ENCODE measurements around the gene TJP1.

The TJP1 gene
- total RNA-seq = 0 reads per million in 3 experiments

DNA sequence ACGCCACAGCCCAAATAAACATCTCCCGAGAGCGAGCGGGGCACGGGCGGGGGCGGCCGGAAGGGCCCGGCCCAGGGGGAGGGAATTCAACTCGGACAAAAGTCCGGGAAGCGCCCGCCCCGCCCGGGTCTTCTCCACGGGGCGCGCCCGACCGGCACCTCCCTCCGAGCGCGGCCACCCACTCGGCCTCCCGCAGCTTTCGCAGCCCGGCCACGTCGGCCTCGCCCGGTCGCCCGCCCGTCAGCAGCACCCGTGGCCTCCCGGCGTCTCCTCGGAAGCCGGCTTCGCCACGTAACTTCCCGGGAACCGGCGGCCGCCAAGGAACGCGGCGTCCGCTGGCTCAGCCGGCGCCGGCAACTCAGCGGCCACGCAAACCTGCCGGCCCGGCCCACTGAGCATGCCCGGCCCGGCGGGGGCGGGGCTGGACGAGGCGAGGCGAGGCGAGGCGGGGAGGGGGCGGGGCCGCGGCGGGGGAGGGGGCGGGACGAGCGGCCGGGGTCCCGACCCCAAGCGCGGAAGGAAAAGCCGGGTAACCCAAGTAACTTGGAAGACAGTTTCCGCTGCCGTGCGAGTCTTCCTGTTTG, at the start of gene TJP1:
TJP1 (minus strand) TSS at position 369 of the 584 bp plus-strand sequence. CDS start 440 bp downstream, outside the sequence.
- no peak for DNase-seq

DNA sequence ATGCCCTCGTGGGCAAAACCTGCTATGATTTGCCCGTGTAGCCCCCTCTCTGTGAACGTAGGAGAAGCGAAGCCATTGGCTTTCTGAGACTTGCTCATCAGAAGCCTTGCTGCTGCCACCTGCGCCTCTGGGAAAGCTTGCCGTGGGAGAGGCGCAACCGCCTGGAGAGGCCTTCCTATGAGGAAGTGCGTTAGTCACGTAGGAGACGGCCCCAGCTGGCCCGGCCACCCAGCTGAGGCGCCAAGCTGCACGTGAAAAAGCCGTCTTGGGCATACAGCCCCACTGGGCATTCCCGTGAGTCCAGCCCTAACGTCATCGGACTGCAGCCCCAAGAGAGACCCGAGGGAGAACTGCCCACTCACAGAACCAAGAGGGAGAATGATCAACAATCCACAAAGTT, 49.1 kb upstream of the TJP1 start:
- no peak for DNase-seq

DNA sequence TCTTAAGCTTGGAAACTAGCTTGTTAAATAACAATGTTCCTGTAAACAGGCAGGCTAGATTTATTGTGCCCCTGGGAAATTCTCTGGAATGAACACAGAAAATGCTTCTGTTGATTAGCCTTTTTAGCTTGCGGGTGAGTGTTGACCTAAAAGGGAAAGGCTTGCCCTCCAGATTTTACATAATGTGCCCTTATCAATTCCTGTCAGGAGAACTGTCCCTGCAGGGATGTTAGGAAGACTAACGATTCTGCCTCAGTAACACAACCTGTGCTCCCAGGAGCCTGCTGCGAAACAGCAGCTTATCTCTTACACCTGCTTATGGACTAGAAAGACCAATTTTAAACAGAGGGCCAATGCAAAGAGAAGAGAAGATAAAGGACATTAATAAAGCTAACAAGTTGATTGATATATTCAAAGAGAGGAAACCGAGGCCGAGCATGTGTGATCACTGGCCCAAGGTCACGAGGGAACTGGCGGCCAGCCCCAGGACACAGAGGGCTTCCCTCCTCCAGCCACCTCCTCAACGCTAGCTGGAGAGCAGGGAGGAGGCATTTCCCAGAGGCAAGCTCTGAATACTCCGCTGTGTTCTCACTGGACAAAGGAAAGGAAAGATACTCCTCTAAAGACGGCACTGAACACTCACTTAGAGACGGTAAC, 48.4 kb upstream of the TJP1 start:
- DNase-seq = no peak

DNA sequence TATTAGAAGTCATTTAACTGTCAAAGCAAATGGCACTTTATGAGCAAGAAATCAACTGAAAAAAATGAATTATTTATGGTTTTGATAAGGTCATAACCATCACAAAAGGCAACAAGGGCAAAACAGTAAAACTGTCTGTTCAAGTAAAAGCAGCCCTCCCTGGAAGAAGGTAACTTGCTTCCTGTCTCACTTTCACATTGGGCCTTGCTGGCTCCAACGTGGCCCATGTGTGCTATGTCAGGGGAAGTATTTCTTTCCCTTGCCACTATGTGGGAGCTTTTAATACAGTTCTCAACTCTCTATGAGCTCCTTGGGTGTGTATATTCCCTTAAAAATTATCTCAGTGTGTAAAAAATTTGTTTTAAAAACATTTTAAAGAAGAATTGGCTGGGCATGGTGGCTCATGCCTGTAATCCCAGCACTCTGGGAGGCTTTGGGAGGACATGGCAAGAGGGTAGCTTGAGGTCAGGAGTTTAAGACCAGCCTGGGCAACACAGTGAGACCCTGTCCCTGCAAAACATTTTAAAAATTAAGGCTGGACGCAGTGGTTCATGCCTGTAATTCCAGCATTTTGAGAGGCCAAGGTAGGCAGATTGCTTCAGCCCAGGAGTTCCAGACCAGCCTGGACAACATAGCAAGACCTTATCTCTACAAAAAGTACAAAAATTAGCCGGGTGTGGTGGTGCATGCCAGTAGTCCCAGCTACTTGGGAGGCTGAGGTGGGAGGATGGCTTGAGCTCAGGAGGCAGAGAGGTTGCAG, 45.2 kb upstream of the TJP1 start:
- DNase-seq = no peak

DNA sequence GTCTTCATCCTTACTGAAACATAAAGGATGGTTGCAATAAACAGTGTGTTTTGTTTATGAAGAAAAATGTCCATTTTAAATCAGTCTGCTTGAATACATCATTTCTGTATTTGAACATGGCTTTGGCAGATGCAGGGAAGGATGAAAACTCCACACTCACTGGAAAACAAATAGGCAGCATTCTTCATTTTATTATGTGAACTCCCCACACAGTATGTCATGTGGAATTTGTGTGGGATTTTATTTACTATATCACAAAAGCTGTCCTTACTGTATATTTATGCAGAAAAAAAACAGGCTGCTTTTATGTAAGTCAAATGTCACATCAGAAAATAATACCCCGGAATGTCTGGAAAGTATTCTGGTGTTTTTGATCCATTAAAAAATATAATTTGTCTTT, 44.1 kb upstream of the TJP1 start:
- DNase-seq = no peak

DNA sequence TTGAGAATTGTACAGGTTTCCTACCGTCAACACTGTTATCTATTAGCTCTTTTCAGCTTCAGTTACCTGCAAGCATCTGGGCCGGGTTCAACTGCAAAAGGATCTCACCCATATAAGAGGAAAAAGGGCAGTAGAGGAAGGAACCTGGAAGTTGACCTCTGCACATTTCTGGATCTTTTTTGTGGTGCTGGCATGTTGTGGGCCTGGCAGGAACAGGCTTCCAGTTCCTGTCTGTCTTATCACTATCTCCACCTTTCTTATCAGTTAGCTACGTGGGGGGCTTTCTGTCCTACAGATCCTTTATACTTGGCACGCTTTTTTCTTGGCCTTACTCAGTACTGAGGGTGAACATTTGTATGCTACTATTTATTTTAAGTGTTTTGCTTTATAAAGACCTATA, 42.2 kb upstream of the TJP1 start:
- no peak for DNase-seq

DNA sequence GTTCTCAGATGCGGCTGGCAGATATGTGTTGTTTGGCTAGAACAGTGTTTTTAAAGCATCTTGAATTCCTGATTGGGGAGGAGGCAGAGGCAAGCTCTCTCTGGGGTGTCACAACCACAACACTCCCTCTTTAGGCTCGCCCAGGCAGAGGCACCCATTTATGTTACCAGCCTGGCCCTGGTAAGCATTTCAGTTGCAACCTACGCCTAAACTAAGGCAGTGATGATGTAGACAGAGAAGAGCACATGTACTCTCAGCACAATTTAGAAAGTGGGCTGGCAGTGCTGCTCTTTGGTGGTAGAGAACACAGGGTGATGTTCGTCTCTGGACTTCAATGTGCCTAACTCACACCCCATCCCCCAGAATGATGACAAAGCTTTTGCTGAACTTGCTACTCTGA, 41.2 kb upstream of the TJP1 start:
- DNase-seq = no peak

DNA sequence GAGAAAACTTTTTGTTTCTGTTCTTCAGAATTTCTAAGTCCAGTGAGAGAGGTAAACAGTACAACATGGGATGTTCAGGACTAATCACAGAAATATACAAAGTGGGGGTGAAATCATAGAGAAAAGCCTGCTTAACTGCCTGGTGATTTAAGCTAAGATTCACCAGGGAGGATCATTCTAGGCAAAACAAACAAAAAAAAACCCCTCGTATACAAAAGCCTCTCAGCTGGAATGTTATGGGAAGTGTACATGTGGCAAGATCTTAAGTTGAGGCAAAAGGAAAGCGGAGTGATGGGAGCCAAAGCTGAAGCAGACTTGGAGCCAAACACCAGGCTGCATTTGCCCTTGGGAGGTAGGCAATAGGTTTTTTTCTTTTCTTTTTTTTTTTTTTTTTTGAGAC, 40.0 kb upstream of the TJP1 start:
- no peak for DNase-seq

DNA sequence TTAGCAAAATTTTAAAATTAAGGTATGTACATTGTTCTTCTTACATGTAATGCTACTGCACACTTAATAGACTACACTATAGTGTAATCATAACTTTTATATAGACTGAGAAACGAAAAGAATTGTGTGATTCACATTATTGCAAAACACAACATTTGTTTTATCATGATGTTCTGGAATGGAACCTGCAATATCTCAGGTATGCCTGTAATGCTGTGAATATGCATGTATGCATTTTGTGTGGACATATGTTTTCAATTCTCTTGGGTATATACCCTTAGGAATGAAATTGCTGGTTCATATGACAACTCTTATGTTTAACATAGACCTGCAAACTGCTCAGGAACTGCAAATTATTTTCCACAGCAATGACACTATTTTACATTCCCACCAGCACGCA, 38.6 kb upstream of the TJP1 start:
- DNase-seq = no peak

DNA sequence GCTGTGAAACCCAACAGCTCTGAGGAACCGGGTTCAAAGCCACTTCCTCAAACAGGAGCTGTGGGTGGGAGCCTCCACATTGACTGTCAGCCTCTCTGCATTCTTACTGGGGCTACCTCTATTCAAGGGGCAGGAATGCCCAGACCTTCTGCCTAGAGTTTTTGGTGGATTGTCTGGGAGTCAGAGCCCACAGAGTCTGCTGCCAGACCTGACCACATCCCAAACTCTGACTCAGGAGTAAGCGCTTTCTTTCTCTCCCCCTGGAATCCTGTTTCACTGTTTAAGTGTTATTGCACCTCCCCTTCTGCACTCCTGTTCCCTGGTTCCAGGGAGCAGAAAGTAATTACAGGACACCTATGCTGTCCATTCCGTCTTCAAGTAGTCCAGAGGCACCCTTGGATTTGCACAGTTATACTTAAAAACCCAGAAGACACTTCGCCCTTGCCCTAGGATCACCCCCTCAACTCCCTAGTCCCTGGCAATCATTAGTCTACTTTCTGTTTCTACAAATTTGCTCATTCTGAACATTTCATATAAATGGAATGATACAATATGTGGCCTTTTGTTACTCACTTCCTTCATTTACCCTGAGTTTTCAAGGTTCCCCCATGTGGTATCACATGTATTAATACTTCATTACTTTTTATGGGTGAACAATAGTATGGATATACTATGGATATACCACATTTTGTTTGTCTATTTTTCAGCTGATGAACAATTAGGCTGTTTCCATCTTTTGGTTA, 37.9 kb upstream of the TJP1 start:
- no peak for DNase-seq

DNA sequence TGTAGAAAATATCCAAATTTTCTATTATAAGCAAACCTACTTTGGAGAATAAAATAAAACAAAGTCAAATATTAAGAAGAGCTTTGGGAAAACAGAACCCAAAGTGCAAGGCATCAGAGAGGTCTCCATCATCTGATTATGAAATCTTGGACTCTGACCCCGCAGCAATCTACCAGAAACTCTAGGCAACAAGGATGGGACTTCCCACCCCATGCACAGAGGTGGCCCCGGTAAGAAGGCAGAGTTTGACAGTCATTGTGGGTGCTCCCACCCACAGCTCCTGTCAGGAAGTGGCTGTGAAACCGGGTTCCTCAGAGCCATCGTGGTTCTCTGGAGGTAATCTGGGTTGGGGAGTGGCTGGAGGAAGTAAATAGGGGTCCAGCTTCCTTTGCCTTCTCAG, 37.0 kb upstream of the TJP1 start:
- DNase-seq = no peak

DNA sequence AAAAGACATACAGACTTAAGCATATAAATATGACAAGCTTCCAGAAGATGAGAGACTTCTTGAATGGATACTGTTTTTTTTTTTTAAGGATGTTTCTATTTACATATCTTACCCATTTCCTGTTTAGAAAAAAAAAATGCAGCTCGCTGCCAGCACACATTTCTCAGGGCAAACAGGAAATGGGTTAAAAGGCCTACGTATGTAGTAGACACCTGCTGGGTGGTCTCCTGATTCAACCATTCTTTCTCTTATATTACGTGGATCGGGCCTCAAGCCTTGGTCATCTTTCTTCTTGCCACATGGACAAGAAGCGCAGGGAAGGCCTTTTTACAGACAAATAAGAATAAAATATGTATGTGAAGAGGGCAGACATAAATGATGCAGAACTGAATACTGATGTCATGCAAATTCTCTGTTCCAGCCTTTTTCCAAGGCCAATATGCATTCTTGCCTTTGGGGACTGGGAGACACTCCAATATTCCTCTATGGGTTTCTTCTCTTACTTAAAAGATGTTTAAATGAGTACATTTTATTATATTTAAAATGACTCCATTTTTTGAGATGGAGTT, 35.0 kb upstream of the TJP1 start:
- DNase-seq = no peak

DNA sequence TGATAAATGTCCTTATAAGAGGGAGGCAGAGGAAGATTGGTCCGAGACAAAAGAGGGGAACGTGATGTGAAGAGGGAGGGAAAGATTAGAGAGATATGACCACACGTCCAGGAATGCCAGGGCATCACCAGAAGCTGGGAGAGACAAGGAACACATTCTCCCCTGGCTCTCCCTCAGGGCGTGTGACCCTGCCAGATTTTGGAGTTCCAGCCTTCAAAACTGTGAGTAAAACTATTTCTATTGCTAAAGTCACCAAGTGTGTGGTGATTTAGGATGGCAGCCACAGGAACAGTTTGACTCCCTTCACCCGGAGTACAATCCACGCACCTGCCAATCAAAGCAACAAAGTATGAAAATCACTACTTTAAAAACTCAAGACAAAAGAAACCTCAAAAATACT, 32.1 kb upstream of the TJP1 start:
- DNase-seq = no peak

DNA sequence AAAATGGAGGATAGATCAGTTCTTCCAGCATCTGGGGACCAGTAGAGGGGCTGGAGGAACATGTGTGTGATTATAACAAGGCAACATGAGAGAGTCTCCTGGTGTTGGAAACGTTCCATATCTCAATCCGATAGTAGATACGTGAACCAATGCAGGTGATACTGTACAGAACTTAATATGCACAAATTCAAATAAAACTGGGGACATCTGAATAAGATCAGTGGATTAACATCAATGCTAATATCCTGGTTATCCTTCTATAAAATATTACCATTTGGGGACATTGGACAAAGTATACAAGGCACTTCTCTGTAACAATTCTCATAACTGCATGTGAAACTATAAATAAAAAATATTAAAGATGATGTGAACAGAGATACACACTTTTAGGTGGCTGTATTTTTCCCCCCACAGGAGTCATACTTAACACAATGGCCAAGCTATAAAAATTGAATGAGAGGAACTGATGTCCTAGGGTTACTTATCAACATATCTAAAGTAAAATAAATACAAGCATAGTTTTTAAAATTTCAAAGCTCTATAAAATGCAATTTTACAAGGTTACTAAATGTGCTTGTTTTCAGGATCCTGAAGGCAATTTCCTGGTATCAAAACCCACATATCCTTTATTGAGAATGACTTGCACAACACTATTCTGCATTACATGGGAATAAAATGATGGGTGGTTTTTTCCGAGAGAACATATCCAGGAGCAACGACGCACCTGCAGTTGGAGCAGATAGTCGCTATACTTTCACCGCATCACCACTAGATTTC, 31.1 kb upstream of the TJP1 start:
- DNase-seq = no peak

DNA sequence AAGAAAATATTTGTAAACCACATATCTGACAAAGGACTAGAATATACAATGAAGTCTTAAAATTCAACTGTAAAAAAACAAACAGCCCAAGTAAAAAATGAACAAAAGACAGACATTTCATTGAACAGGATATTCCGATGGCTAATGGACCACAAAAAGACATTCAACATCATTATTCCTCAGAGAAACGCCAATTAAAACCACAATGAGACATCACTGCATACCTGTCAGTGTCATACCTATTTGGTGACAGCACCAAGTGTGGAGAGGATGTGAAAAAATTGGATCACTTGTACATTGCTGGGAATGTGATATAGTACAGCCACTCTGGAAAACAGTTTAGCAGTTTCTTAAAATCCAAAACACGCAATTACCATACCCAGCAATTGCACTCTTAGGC, 29.9 kb upstream of the TJP1 start:
- no peak for DNase-seq

DNA sequence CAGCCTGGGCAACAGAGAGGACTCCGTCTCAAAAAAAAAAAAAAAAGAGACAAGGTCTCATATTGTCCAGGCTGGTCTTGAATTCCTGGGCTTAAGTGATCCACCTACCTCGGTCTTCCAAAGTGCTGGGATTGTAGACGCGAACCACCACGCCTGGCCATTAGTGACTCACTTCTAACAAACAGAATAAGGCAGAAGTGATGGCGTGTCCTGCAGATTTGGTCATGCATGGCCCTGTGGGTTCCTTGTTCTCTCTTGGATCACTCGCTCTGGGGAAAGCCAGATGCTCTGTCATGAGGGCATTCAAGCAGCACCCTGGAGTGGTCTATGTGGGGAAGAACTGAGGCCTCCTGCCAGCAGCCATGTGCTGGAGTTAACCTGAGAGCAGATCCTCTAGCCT, 27.4 kb upstream of the TJP1 start:
- DNase-seq = no peak

DNA sequence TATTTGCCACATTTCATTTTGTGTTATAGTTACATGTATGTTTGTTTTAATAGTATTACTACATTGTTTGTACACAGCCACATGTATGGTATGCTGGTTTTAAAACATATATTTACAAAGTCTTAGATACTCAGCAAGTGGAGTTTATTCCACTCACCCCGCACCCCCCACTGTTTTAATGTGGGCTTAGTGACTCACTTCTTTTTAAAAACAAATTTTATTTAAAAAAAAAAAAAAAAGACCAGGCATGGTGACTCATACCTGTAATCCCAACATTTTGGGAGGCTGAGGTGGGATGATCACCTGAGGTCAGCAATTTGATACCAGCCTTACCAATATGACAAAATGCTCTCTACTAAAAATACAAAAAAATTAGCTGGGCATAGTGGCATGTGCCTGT, 26.9 kb upstream of the TJP1 start:
- no peak for DNase-seq

DNA sequence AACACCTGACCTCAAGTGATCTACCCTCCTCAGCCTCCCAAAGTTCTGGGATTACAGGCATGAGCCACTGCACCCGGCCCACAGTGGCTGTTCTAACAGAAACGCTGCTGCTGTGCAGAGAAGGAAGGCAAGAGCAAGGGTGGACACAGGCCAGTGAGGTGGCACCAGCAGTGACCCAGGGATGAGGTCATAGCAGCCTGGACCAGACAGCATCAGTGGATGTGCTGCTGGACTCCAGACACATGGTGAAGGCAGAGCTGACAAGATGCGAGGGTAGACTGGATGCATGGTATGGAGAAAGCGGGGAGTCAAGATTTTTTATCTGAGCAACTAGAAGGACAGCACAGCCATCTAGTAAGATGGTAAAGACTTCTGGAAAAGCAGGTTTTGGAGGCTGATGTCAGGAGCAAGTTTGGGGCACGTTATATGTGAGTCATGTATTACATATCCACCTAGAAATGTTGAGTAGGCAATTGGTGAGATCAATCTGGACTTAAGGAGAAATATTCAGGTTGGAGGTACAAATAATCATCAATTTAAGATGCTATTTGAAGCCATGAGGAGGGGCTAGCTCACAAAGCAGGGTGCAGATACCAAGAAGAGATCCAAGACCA, 22.1 kb upstream of the TJP1 start:
- DNase-seq = no peak

DNA sequence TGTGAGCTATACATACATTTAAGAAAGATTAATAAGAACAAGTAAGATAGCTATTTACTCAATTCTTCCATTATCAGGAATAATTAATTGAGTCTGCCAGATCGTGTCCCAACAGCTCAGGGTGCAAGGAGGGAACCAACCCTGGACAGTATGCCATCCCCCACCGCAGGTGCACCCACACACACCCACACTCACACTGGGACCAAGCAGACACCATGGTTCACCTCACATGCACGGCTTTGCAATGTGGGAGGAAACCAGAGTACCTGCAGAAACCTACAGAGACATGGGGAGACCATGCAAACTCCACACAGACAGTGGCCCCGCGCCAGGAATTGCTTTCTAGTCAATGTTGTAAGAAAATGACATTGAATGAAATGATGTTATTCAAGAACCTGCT, 20.0 kb upstream of the TJP1 start:
- no peak for DNase-seq

DNA sequence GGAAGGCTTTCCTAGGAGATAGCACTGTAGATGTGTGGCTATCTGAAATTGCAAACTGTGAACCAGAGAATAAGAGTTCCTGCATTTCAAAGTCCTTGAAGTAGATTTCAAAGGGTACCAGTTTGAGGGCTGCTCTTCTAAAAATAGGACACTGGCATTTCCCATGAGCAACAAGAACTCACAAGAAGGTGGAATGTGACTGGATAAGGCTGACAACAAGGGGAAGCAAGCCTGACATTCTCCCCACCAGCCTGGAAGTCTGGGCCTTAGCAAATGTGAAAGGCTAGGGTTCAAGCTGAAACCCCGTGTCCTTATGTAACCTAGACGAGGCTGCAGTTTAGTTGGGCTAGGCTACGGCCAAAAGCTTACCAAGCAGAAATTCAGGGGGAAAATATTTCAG, 18.7 kb upstream of the TJP1 start:
- DNase-seq = no peak

DNA sequence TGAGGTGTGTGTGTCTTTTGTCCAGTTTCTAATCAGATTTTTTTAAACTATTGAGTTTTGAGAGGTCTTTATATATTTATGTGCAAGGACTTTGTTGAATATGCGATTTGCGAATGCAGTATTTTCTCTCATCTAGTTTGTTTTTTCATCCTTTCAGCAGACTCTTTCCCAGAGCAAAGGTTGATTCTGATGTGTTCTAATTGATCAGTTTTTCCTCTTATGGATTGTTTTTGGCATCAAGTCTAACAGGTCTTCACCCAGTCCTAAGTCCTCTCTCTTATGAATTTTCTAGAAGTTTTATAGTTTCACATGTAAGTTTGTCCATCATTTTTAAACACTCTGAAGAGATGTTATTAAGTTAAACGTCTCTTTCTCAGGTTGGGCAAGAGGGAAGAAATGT, 17.8 kb upstream of the TJP1 start:
- no peak for DNase-seq
